Astrocyte (in vitro differentiated cells and primary cell): ENCODE measurements around the gene MTHFSD. TPM values are rescaled to one million over a fixed set of nuclear protein-coding genes. Genes with fewer than 3 reads are reported as not detected.

Experiments
- DNase-seq: peaks from one replicate; pipeline ENCODE4 v3.0.0-alpha.2; 2010; ENCODE audit warnings: low read depth
- FAIRE-seq: peaks from 2 replicates; lab custom pipeline; 2011; peaks lifted over from hg19 to GRCh38; lab: Jason Lieb, UNC
- H2AFZ ChIP-seq: 2 replicates; pipeline ENCODE4 v1.6.0; 2012; ENCODE audit warnings: low read depth, low read length, inconsistent platforms
- H3K27ac ChIP-seq: 2 replicates; pipeline ENCODE4 v1.5.1; 2011; ENCODE audit warnings: low read depth, low read length, inconsistent platforms
- H3K27me3 ChIP-seq: 2 replicates; pipeline ENCODE4 v1.6.0; 2011; ENCODE audit warnings: low read length, inconsistent platforms; ENCODE audit not compliant: insufficient read depth
- H3K36me3 ChIP-seq: 2 replicates; pipeline ENCODE4 v1.5.1; 2011; ENCODE audit warnings: low read length, inconsistent platforms; ENCODE audit not compliant: insufficient read depth
- H3K4me1 ChIP-seq: 2 replicates; pipeline ENCODE4 v1.5.1; 2011; ENCODE audit warnings: low read length, inconsistent platforms; ENCODE audit not compliant: insufficient read depth
- H3K4me2 ChIP-seq: 2 replicates; pipeline ENCODE4 v1.6.0; 2012; ENCODE audit warnings: low read length, inconsistent platforms
- H3K4me3 ChIP-seq: 2 replicates; pipeline ENCODE4 v1.5.1; 2011; ENCODE audit warnings: low read depth, mild to moderate bottlenecking, low read length, inconsistent platforms; ENCODE audit not compliant: insufficient read depth
- H3K79me2 ChIP-seq: 2 replicates; pipeline ENCODE4 v1.6.0; 2012; ENCODE audit warnings: mild to moderate bottlenecking, low read length, inconsistent platforms; ENCODE audit not compliant: insufficient read depth
- H3K9ac ChIP-seq: 2 replicates; pipeline ENCODE4 v1.6.0; 2012; ENCODE audit warnings: mild to moderate bottlenecking, low read length, inconsistent platforms
- H3K9me3 ChIP-seq: 2 replicates; pipeline ENCODE4 v1.5.1; 2012; ENCODE audit warnings: low read depth, mild to moderate bottlenecking, low read length, inconsistent platforms; ENCODE audit not compliant: insufficient read depth
- H4K20me1 ChIP-seq: 2 replicates; pipeline ENCODE4 v1.6.0; 2012; ENCODE audit warnings: low read length, inconsistent platforms; ENCODE audit not compliant: insufficient read depth
- H3K27ac Mint-ChIP-seq: one replicate; pipeline ENCODE4 v1.8.0; 2021; ENCODE audit warnings: mild to moderate bottlenecking, mixed read lengths; ENCODE audit not compliant: unreplicated experiment
- H3K27me3 Mint-ChIP-seq: one replicate; pipeline ENCODE4 v1.8.0; 2021; ENCODE audit warnings: low read depth, mixed read lengths; ENCODE audit not compliant: unreplicated experiment
- H3K36me3 Mint-ChIP-seq: one replicate; pipeline ENCODE4 v1.8.0; 2021; ENCODE audit warnings: low read depth, mixed read lengths; ENCODE audit not compliant: unreplicated experiment
- H3K4me1 Mint-ChIP-seq: one replicate; pipeline ENCODE4 v1.8.0; 2021; ENCODE audit warnings: low read depth, mixed read lengths; ENCODE audit not compliant: unreplicated experiment
- H3K4me3 Mint-ChIP-seq: one replicate; pipeline ENCODE4 v1.8.0; 2021; ENCODE audit warnings: mild to moderate bottlenecking, moderate library complexity, mixed read lengths; ENCODE audit not compliant: unreplicated experiment
- H3K9me3 Mint-ChIP-seq: one replicate; pipeline ENCODE4 v1.8.0; 2021; ENCODE audit warnings: mild to moderate bottlenecking, mixed read lengths; ENCODE audit not compliant: unreplicated experiment
- EZH2 ChIP-seq: IDR thresholded peaks from 2 replicates; pipeline ENCODE4 v1.6.1; 2012; ENCODE audit warnings: mild to moderate bottlenecking, low read length, inconsistent platforms; ENCODE audit not compliant: insufficient read depth
- total RNA-seq: library from RNA; stranded (reverse); gene quantifications from 2 replicates; pipeline ENCODE4 v1.2.1, GENCODE V29; 2021
- TF ChIP-seq, protein P1 (sequence below): IDR thresholded peaks from 2 replicates; pipeline ENCODE4 v1.5.1; 2011; ENCODE audit warnings: low read depth, mild to moderate bottlenecking, inconsistent platforms, low read length, moderate library complexity; ENCODE audit not compliant: insufficient read depth

The MTHFSD gene
- total RNA-seq, 1 donor from 2014 or later, result 15.6 TPM

DNA sequence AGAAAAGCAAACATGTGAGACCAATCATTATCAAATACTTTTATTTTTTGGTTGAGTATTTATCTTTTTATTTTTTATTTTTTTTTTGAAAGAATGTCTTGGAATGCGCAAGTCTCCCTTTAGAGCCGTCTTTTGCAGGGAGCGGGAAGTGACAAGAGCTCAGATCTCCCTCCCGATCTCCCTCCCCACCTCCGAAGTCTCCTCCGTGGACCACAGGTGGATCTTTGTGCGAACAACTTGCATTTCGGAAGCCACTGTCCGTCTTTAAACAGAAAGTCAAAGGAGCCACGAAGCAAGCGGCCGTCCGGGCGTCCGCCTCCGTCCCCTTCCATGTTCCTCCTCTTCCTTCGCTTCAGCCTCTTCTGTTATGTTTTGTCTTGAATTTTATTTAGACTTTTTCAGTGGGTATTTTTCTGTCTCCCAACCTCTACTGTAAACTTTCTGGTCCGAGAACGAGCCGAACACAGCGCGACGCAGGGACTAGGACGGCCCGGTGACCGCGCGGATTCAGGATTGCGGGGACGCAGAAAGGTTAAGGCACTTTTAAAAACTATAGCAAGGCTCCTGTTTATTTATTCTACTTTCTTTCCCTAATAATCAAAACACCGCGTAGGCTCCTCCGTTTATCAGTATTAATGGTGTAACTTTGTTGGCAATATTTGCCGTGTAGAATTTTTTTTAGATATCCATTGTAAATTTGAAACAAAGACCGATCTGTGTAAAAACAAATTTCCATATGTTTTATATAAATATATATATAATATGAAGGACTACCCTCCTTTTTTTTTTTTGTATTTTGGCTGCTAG, 41.4 kb downstream of the MTHFSD start:
- DNase-seq, result no peak

DNA sequence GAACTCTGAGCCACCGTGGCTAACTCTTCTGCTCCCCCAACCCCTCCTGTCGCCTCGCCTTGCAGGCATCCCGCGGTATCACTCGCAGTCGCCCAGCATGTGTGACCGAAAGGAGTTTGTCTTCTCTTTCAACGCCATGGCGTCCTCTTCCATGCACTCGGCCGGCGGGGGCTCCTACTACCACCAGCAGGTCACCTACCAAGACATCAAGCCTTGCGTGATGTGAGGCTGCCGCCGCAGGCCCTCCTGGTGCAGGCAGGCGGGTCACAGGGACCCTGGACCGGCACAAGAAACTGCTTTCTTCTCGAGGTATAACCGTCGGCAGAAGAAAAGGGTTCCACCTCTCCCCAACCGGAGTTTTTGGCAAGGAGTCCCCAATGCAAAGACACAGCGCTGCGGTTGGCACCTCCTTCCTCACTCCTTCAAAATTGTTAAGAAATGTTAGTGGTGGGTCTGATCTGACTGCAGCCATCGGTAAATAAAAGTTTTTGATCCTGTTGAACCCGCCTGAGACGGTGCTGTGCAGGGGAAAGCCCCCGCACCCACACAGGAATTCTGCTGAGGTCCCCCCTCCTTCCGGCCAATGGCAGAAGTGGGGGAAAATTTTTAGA, 42.1 kb downstream of the MTHFSD start:
- Mint-ChIP-seq H3K36me3 (no peaks in the 10 kb centered on the region), H3K4me3 (no peak overlapping the region), H3K4me1 (peaks cover 2% of the 10 kb centered on the region), H3K27ac (peak overlapping the region; percentile 92), H3K9me3 (peaks cover 21% of the 10 kb centered on the region), H3K27me3 (peaks cover 57% of the 10 kb centered on the region)
- no peaks in the 10 kb centered on the region for H3K36me3 ChIP-seq
- H3K9ac ChIP-seq, result peak overlapping the region; percentile 77
- TF ChIP-seq EZH2, result no peak
- TF ChIP-seq, protein P1, sequence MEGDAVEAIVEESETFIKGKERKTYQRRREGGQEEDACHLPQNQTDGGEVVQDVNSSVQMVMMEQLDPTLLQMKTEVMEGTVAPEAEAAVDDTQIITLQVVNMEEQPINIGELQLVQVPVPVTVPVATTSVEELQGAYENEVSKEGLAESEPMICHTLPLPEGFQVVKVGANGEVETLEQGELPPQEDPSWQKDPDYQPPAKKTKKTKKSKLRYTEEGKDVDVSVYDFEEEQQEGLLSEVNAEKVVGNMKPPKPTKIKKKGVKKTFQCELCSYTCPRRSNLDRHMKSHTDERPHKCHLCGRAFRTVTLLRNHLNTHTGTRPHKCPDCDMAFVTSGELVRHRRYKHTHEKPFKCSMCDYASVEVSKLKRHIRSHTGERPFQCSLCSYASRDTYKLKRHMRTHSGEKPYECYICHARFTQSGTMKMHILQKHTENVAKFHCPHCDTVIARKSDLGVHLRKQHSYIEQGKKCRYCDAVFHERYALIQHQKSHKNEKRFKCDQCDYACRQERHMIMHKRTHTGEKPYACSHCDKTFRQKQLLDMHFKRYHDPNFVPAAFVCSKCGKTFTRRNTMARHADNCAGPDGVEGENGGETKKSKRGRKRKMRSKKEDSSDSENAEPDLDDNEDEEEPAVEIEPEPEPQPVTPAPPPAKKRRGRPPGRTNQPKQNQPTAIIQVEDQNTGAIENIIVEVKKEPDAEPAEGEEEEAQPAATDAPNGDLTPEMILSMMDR, result no peak
- FAIRE-seq, result no peak
- peak overlapping the region; percentile 88 for H3K4me2 ChIP-seq
- peaks cover 39% of the 10 kb centered on the region for H4K20me1 ChIP-seq
- peak overlapping the region; percentile 26 for H2AFZ ChIP-seq
- H3K79me2 ChIP-seq, result peaks cover 43% of the 10 kb centered on the region
- peaks cover 4% of the 10 kb centered on the region for H3K9me3 ChIP-seq
- peak overlapping the region; percentile 71 for H3K4me3 ChIP-seq
- DNase-seq, result no peak
- H3K4me1 ChIP-seq, result peaks cover 9% of the 10 kb centered on the region
- H3K27me3 ChIP-seq, result peaks cover 61% of the 10 kb centered on the region
- H3K27ac ChIP-seq, result no peak overlapping the region

More for the DNA sequence above, 41.4 kb downstream of the MTHFSD start:
- Histone ChIP-seq H3K27me3 (peaks cover 54% of the 10 kb centered on the region), H3K27ac (no peak overlapping the region), H3K9me3 (peaks cover 3% of the 10 kb centered on the region), H3K9ac (peak overlapping the region; percentile 77), H3K4me1 (peaks cover 5% of the 10 kb centered on the region), H4K20me1 (peaks cover 41% of the 10 kb centered on the region), H3K4me3 (peak overlapping the region; percentile 71), H3K36me3 (no peaks in the 10 kb centered on the region), H3K79me2 (peaks cover 43% of the 10 kb centered on the region), H3K4me2 (peak overlapping the region; percentile 88), H2AFZ (no peak overlapping the region)
- Mint-ChIP-seq H3K36me3 (no peaks in the 10 kb centered on the region), H3K9me3 (peaks cover 20% of the 10 kb centered on the region), H3K27ac (peak overlapping the region; percentile 92), H3K4me3 (no peak overlapping the region), H3K4me1 (peaks cover 2% of the 10 kb centered on the region), H3K27me3 (peaks cover 62% of the 10 kb centered on the region)
- no peak for FAIRE-seq
- TF ChIP-seq, protein P1, result no peak
- TF ChIP-seq EZH2, result no peak
